GM19035 (cell line): ENCODE results near the gene COX7A1.
"Not testable (repeated sequence)": the region's sequence is repeated elsewhere in the genome, so short reads cannot be mapped to it uniquely, and the experiment has no call there.

Source experiments
- ATAC-seq: cut with Tn5 transposase; IDR thresholded peaks from one replicate; pipeline ENCODE4 v1.9.1; 2021; ENCODE audit not compliant: unreplicated experiment

COX7A1 gene

GRCh38 chr19:36142046-36142445, 10.2 kb downstream of the COX7A1 start:
- no peak for ATAC-seq

- ATAC-seq = peak; percentile 45
Observed at GRCh38 chr19:36141039-36141927, 11.0 kb downstream of the COX7A1 start.

DNA sequence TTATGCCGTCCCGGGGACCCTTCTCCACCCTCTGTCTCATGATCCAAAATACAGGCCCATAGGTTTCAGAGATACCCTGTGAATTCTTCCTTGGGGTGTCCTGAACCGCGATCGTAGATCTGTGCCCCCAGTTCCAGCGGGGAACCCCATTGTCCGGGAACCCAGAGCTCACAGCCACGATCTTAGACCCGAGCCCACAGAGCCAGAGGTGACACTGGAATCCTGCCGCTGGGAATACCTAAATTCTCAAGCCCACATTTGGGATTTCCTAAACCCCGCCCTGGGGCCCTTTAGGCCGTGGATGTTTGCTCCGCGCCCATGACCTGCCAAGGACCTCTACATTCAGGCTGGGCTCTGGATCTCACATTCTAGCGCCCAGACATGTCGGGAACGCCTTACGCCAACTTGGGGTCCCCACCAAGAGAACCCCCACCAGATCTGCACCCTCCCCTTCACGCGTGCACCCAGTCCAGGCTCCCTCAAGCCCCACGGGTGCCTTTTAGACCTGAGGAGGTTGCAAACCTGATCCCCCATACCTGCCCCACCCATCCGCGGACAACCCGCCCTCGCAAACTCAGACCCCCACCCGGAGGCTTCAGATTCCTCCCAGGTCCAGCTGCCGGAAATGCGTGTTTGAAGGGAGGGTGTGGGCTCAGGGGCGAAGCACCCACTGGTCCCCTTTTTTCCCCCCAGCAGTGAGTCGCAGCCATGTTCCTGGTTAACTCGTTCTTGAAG, 11.8 kb downstream of the COX7A1 start:
- peak; percentile 9 for ATAC-seq

- peak; percentile 85 for ATAC-seq
Observed at GRCh38 chr19:36139473-36140303, 12.6 kb downstream of the COX7A1 start, which contains the start of gene CAPNS1. TSS of gene CAPNS1 (plus strand) at chr19:36140066. CDS start at chr19:36141012, 946 bp downstream.

- ATAC-seq = no peak
Observed at GRCh38 chr19:36139120-36139472, 13.2 kb downstream of the COX7A1 start.

GRCh38 chr19:36136964-36137686, 15.1 kb downstream of the COX7A1 start:
- ATAC-seq = no peak

DNA sequence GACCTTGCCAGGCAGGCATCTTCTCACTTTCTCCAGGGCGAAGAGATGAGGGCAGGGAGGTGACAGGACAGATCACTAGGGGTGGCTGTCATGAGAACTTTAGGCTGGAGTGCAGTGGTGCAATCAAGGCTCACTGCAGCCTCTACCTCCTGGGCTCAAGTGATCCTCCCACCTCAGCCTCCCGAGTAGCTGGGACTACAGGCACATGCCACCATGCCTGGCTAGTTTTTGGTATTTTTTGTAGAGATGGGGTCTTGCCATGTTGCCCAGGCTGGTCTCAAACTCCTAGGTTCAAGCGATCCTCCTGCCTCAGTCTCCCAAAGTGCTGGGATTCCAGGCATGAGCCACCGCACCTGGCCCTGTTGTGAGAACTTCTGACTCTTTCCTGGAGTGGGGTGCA, 17.4 kb downstream of the COX7A1 start:
- not testable (repeated sequence) for ATAC-seq

- not testable (repeated sequence) for ATAC-seq
Observed at GRCh38 chr19:36131221-36131620, 21.0 kb downstream of the COX7A1 start.

- ATAC-seq = peak; percentile 13
Observed at GRCh38 chr19:36128392-36128736, 23.9 kb downstream of the COX7A1 start.

DNA sequence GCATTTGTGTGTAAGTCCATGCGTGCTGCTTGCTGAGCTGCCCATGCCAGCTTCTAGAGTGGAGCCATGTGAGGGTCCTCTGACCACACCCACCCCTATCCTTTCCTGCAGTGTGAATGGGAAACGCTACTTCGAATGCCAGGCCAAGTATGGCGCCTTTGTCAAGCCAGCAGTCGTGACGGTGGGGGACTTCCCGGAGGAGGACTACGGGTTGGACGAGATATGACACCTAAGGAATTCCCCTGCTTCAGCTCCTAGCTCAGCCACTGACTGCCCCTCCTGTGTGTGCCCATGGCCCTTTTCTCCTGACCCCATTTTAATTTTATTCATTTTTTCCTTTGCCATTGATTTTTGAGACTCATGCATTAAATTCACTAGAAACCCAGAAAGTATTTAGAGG, 26.7 kb downstream of the COX7A1 start:
- no peak for ATAC-seq

DNA sequence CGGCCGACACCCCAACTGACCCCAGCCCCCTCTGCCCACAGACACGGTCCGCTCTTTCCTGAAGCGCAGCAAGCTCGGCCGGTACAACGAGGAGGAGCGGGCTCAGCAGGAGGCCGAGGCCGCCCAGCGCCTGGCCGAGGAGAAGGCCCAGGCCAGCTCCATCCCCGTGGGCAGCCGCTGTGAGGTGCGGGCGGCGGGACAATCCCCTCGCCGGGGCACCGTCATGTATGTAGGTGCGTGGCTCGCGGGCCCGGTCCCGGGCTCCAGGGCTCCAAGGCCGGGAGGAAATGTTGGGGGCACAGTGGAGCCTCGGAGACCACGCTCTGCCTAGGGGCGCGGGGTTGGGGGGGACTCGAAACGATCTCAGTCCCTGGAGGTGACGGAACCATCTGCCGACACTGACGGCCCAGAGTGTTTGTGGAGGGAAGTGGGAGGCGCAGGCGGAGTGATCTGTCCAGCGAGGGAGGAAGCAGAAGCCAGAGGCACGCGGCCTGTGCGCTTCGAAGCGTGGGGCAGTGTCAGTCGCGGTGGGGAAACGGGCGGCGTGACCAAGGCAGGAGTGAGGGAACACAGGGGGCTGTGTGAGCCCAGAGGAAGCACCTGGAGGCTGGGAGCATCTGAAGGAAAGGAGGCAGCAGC, 30.6 kb downstream of the COX7A1 start:
- ATAC-seq = no peak

- ATAC-seq = no peak
Observed at GRCh38 chr19:36120984-36121358, 31.3 kb downstream of the COX7A1 start.

- no peak for ATAC-seq
Observed at GRCh38 chr19:36120092-36120983, 31.9 kb downstream of the COX7A1 start.

- ATAC-seq = no peak
Observed at GRCh38 chr19:36116344-36116637, 36.0 kb downstream of the COX7A1 start.

DNA sequence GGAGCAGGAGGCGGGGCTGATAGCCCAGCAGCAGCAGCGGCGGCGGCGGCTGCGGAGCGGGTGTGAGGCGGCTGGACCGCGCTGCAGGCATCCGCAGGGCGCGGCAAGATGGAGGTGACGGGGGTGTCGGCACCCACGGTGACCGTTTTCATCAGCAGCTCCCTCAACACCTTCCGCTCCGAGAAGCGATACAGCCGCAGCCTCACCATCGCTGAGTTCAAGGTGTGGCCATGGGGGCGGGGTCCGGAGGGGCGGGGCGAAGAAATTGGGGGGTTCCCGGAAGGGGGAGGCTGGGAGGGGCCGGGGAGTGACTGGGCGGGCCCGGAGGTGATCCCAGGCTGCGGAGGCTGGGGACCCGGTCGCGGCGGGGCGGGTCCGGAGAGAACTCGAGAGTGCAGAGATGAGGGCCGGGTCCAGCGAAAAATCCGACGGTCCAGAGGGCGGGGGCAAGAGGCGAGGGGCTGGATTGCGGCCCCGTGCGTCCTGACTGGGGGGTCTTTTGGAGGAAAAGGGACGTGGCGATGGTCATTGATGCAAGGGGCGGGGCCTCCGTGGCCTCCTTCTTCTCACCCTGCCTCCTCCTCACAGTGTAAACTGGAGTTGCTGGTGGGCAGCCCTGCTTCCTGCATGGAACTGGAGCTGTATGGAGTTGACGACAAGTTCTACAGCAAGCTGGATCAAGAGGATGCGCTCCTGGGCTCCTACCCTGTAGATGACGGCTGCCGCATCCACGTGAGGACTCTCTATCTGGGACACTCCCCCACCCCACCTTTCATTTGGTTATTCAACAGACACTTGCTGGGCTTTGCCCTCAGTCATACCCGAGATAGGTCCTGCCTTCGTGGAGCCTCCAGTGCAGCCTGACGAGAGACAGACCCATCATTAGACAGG, 36.5 kb downstream of the COX7A1 start, which contains the start of gene TBCB:
TBCB (plus strand) TSS at position 16 of the 891 bp plus-strand sequence; CDS start at position 109, 93 bp downstream.
- ATAC-seq = peak; percentile 34

GRCh38 chr19:36114721-36115452, 37.4 kb downstream of the COX7A1 start, which contains the start of gene POLR2I:
TSS of gene POLR2I (minus strand) at chr19:36114875. CDS start at chr19:36114856, 19 bp downstream.
- ATAC-seq = peak; percentile 87

DNA sequence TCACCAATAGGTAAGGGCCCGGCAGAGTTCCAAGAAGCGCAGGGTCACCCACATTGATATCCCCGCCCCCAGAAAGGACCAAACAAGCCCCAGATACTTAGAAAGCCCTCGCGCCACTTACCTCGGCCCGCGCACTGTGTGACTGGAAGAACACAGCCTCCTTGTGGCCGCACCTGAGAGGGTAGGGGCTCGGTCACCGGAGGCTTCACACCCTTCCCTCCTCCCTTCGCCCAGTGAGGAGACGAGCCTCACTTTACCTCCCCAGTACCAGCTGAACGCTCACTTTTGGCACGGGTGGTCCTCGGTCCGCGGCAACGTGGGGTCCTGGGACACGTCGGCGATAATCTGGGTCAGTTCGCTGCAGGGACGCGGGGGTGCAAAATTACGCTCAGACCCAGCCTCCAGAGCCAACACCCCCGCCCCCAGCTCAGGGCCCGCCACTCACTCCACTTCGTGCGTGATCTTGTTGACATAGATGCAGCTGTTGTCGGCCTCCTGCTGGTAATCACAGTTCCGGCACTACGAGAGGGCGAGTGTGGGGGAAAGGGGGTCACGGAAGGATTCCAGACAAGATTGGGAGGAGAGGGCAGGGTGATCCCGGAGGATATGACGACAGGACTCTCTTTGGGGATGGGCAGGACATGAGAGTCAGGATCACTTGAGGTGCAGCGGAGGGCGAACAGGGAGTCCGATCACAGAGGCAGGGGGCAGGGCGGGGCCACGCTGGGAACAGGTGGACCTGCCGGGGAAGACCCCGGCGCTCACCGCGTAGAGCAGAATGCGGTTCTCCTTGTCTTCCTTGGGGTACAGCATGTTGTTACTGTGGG, 38.1 kb downstream of the COX7A1 start:
- ATAC-seq = no peak
